ENCODE measurements around the gene SLC36A3. TPM values are rescaled to one million over a fixed set of nuclear protein-coding genes. Genes with fewer than 3 reads are reported as not detected.

SLC36A3 gene
- total RNA-seq, 1 experiment from 2014 or later, result not detected

DNA sequence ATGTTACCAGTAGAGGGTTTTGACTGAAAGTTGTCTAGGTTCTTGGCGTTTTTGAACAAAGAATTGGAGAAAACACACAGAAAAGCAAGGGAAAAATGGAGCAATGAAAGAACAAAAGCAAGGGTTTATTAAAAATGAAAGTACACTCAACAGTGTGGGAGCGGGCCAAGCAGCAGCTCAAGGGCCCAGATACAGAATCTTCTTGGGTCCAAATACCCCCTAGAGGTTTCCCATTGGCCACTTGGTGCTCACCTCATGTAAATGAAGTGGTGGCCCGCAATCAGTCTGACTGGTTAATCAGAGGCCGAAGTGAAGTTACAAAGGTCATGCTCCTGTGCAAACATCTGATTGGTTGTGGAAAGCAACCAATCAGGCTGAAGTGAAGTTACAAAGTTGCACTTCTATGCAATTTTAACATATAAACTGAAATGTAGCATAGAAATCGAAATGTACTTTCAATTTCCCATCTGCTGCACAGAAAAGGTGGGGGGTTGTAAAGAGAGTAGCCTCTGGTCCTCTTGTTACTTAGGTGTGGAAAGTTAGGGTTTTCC, 52.5 kb downstream of the SLC36A3 start:
- no peaks in the 10 kb centered on the region for H3K27me3 ChIP-seq (ENCODE audit: insufficient read depth, low read length)
- intact Hi-C loops (cut with micrococcal nuclease), result loop anchor here (10.0 kb wide), 1 partner anchor 494 kb away; no protein-coding TSS in a partner anchor
- no peak overlapping the region for H3K4me2 ChIP-seq (ENCODE audit: low read length)
- no peaks in the 10 kb centered on the region for H4K20me1 ChIP-seq (ENCODE audit: insufficient read depth)
- ATAC-seq (no peak), DNase-seq (ENCODE audit: low read depth, low spot score) (no peak)
- ChIA-PET POLR2A (interaction anchor here (2.7 kb wide), 1 partner anchor 520 kb away, joined by 9 read pairs; the partner anchor contains the start of gene G3BP1), CTCF (interaction anchor here (1.5 kb wide), 1 partner anchor 9 kb away, joined by 3 read pairs; no protein-coding TSS in a partner anchor), RAD21 (ENCODE audit: low non-redundant PET in 1 of 2, low total read pairs in 2 of 2, uncharacterized antibody in 2 of 2, unreplicated experiment in 2 of 2) (no interaction called here)
- no peak overlapping the region for H3K9ac ChIP-seq (ENCODE audit: low read length)
- no peak overlapping the region for H3K4me3 ChIP-seq (replicated peaks in 1 of 2; ENCODE audit: low read depth in 1 of 2, low read length in 2 of 2)
- peak overlapping the region; percentile 79 for H2AFZ ChIP-seq (ENCODE audit: low read depth, low read length, poor library complexity, severe bottlenecking)
- peaks cover 3 to 21% of the 10 kb centered on the region in 2 experiments; a peak in 3 of 4 replicates for H3K4me1 ChIP-seq (ENCODE audit: control insufficient read depth in 1 of 2, insufficient read depth in 2 of 2, low read length in 2 of 2)
- no peaks in the 10 kb centered on the region for H3K79me2 ChIP-seq (ENCODE audit: insufficient read depth, low read length)
- no peaks in the 10 kb centered on the region for H3K9me3 ChIP-seq (ENCODE audit: control insufficient read depth in 1 of 2, insufficient read depth in 1 of 2, low read depth in 1 of 2, low read length in 2 of 2)
- H3K36me3 ChIP-seq (ENCODE audit: control insufficient read depth in 1 of 2, insufficient read depth in 2 of 2, low read length in 2 of 2), result no peaks in the 10 kb centered on the region
- BruUV-seq (replicated peaks), result no TSS peak
- H3K9me2 ChIP-seq (ENCODE audit: insufficient read depth), result no peaks in the 10 kb centered on the region
- H3K27ac ChIP-seq (ENCODE audit: low read depth, low read length), result no peak overlapping the region
- TF ChIP-seq POLR2A (IDR thresholded peaks at IDR 0.05; ENCODE audit: borderline replicate concordance, extremely low read depth, insufficient read depth, insufficient read length), result no peak
- no peak for TF ChIP-seq SRF (IDR thresholded peaks at IDR 0.05; ENCODE audit: low read depth)
- TF ChIP-seq YY1 (IDR thresholded peaks at IDR 0.05; ENCODE audit: extremely low read depth, insufficient replicate concordance, low read depth, low read length), result no peak
- TF ChIP-seq ZFX (IDR thresholded peaks at IDR 0.05), result 0 out of 2 replicates have a peak, but pooled peaks have one; percentile 0
- no peak for TF ChIP-seq RAD21 (IDR thresholded peaks at IDR 0.05; ENCODE audit: low read depth)

DNA sequence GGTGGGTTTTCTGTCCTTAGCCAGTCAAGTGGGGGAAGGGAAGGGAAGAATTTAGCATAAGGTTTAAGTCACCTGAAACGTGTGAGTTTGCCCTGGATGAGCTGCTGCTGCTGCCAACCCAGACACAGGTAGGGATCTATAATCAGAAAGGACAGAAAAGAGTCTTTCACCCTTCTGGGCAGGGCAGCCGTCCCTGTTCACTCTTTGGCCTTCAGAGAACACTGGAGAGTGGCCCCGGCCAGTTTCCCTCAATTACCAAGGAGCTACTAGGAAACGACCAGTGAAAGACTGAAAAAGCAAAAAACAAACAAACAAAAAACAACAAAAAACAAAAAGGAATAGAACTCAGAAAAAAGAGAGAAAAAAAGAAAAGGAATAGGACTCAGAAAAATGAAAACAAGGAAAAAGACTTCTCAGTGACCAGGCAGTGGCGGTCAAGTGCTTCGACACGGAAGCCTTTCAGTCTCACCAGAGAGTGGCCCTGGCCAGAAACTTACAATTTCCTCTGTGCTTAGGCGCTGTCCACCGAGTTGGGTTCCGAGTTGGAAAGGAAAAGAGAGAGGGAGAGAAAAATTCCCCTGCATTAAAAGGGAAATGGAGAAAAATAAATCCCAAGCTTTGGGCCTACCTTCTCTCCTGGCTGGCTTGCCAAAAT, 53.1 kb downstream of the SLC36A3 start:
- no peaks in the 10 kb centered on the region for H3K9me3 ChIP-seq (ENCODE audit: control insufficient read depth in 1 of 2, insufficient read depth in 1 of 2, low read depth in 1 of 2, low read length in 2 of 2)
- H4K20me1 ChIP-seq (ENCODE audit: insufficient read depth), result no peaks in the 10 kb centered on the region
- ATAC-seq, result no peak
- H3K27ac ChIP-seq (ENCODE audit: low read depth, low read length), result no peak overlapping the region
- no peaks in the 10 kb centered on the region for H3K79me2 ChIP-seq (ENCODE audit: insufficient read depth, low read length)
- H3K27me3 ChIP-seq (ENCODE audit: insufficient read depth, low read length), result no peaks in the 10 kb centered on the region
- intact Hi-C loops (cut with micrococcal nuclease), result loop anchor here (10.0 kb wide), 1 partner anchor 494 kb away; no protein-coding TSS in a partner anchor
- H3K4me1 ChIP-seq (ENCODE audit: control insufficient read depth in 1 of 2, insufficient read depth in 2 of 2, low read length in 2 of 2), result peaks cover 3 to 21% of the 10 kb centered on the region in 2 experiments; a peak in 3 of 4 replicates
- H2AFZ ChIP-seq (ENCODE audit: low read depth, low read length, poor library complexity, severe bottlenecking), result no peak overlapping the region
- no peak overlapping the region for H3K4me3 ChIP-seq (replicated peaks in 1 of 2; ENCODE audit: low read depth in 1 of 2, low read length in 2 of 2)
- no peaks in the 10 kb centered on the region for H3K9me2 ChIP-seq (ENCODE audit: insufficient read depth)
- no TSS peak for BruUV-seq (replicated peaks)
- H3K9ac ChIP-seq (ENCODE audit: low read length), result no peak overlapping the region
- ChIA-PET RAD21 (ENCODE audit: low non-redundant PET in 1 of 2, low total read pairs in 2 of 2, uncharacterized antibody in 2 of 2, unreplicated experiment in 2 of 2) (no interaction called here), POLR2A (no interaction called here), CTCF (interaction anchor here (1.5 kb wide), 1 partner anchor 9 kb away, joined by 3 read pairs; no protein-coding TSS in a partner anchor)
- no peaks in the 10 kb centered on the region for H3K36me3 ChIP-seq (ENCODE audit: control insufficient read depth in 1 of 2, insufficient read depth in 2 of 2, low read length in 2 of 2)
- no peak for DNase-seq (ENCODE audit: low read depth, low spot score)
- no peak overlapping the region for H3K4me2 ChIP-seq (ENCODE audit: low read length)
- TF ChIP-seq RAD21 (IDR thresholded peaks at IDR 0.05; ENCODE audit: low read depth), result 0 out of 2 replicates have a peak, but pooled peaks have one; percentile 18
- 0 out of 2 replicates have a peak, but pooled peaks have one; percentile 16 for TF ChIP-seq ZFX (IDR thresholded peaks at IDR 0.05)
- TF ChIP-seq ELF1 (IDR thresholded peaks at IDR 0.05; ENCODE audit: borderline replicate concordance, low read depth), result no peak
- TF ChIP-seq, protein P1, sequence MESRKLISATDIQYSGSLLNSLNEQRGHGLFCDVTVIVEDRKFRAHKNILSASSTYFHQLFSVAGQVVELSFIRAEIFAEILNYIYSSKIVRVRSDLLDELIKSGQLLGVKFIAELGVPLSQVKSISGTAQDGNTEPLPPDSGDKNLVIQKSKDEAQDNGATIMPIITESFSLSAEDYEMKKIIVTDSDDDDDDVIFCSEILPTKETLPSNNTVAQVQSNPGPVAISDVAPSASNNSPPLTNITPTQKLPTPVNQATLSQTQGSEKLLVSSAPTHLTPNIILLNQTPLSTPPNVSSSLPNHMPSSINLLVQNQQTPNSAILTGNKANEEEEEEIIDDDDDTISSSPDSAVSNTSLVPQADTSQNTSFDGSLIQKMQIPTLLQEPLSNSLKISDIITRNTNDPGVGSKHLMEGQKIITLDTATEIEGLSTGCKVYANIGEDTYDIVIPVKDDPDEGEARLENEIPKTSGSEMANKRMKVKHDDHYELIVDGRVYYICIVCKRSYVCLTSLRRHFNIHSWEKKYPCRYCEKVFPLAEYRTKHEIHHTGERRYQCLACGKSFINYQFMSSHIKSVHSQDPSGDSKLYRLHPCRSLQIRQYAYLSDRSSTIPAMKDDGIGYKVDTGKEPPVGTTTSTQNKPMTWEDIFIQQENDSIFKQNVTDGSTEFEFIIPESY (IDR thresholded peaks at IDR 0.05; ENCODE audit: extremely low read depth, insufficient replicate concordance, low read length), result no peak
